Dedifferentiated amniotic fluid mesenchymal stem cell (primary cell): ENCODE results near the gene BLTP3A.

ENCODE experiments used
- DNase-seq: peaks from one replicate; pipeline ENCODE4 v3.0.0-alpha.2; 2016; ENCODE audit errors: extremely low spot score

Gene BLTP3A

GRCh38 chr6:34832942-34833341, 41.1 kb downstream of the BLTP3A start:
- no peak for DNase-seq

- no peak for DNase-seq
Observed at GRCh38 chr6:34834789-34835518, 43.1 kb downstream of the BLTP3A start.

- DNase-seq, result no peak
Observed at GRCh38 chr6:34836008-34836407, 44.1 kb downstream of the BLTP3A start.

- no peak for DNase-seq
Observed at GRCh38 chr6:34836451-34836850, 44.6 kb downstream of the BLTP3A start.

- DNase-seq, result no peak
Observed at GRCh38 chr6:34837528-34837927, 45.6 kb downstream of the BLTP3A start.

GRCh38 chr6:34839666-34840352, 47.9 kb downstream of the BLTP3A start:
- no peak for DNase-seq
